Subcutaneous adipose tissue (tissue), 4 donors: ENCODE data around the gene DVL3. TPM values are rescaled to one million over a fixed set of nuclear protein-coding genes. Genes with fewer than 3 reads are reported as not detected.

Experiments used
- CTCF ChIP-seq: fragments of 450-650 bp; IDR thresholded peaks from one replicate; pipeline ENCODE4 v1.5.1; 2016; ENCODE audit warnings: low read depth, mild to moderate bottlenecking, control low read depth, antibody characterized with exemption, moderate library complexity
- total RNA-seq, 4 donors: library from RNA; depleted of rRNA; stranded (reverse); fragments of >200 nt; gene quantifications; one replicate each; pipeline ENCODE4 v1.1.0, GENCODE V29; 2016

DVL3 gene
- total RNA-seq, 4 donors from 2014 or later: 18.9 to 57.3 (median 32.6) TPM

GRCh38 chr3:184144505-184144904, 10.7 kb upstream of the DVL3 start:
- TF ChIP-seq CTCF: no peak

- TF ChIP-seq CTCF: no peak
These were observed 10.1 kb upstream of the DVL3 start for GRCh38 chr3:184145111-184145524.

GRCh38 chr3:184145751-184146270, 9.4 kb upstream of the DVL3 start:
- TF ChIP-seq CTCF: no peak

GRCh38 chr3:184148076-184148475, 7.1 kb upstream of the DVL3 start:
- no peak for TF ChIP-seq CTCF

- no peak for TF ChIP-seq CTCF
These were observed 6.1 kb upstream of the DVL3 start for GRCh38 chr3:184149123-184149522.

- no peak for TF ChIP-seq CTCF
These were observed 706 bp downstream of the DVL3 start for GRCh38 chr3:184155644-184156521.

GRCh38 chr3:184156522-184156955, 1.4 kb downstream of the DVL3 start:
- no peak for TF ChIP-seq CTCF
